Left hindlimb (tissue), 1 donor: Measurements from ENCODE around the gene TAS2R1.
A peak's percentile ranks its signal among the peaks of the same experiment; 100 is the strongest.
"Not testable (repeated sequence)": the region's sequence is repeated elsewhere in the genome, so short reads cannot be mapped to it uniquely, and the experiment has no call there.

Experiments used
- DNase-seq: peaks from one replicate; pipeline ENCODE4 v3.0.0-alpha.2; 2018

TAS2R1 gene

DNA sequence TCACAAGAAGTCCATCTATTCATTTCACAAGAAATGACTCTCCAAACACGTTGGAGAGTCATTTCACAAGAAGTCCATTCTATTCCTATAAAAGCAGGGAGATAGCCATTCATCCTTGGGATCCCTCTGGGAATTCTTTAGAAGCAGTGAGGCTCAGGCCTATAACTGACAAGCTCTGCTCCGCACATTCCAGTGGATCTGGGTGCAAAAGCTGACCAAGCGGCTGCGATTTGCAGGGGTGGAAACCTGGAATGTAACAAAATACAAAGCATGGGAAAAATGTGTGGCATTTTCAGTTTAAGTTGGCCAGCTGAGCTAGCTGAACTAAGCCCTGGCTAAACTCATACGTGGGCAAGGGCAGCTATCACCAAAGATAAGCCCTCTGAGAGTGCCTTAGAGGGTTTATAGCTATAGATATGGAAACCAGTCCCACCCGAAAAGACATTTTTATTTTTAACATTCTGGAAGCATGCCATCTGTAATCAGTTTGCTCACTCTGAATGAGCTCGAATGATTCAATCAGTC, 8.7 kb downstream of the TAS2R1 start:
- no peak for DNase-seq

DNA sequence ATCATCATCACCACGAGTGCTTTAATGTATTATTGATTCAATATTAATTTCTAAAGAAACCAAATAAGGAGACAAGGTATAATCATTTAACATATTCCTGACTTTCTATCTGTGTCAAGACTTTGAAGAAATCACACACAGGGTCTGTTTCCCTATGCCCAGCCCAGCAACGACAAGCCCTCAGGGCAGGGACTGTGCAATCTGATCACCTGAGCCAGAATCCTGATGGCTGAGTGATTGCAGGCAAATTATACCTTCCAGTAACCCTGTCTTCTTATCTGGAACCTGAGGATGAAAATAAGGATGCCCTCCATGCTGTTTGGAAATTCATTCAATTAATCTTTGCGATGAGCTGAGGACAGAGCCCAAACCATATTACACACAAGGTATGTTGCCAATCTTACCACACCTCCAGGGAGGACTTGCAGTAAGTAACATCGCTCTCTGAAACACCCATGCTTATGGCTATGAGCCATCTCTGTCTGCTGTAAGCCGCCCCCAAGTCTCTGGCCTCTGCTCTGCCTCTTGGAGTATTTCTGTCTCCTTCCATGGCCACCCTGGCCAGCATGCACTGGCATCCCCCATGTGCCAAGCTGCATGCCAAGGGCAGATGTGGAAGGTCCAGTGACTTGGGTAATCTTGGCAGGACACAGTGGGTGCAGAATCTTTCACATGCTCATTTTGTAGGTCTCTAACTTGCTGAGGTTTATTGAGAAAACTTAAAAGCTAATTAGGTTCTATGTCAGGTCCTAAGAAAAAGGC, 10.6 kb downstream of the TAS2R1 start:
- no peak for DNase-seq

DNA sequence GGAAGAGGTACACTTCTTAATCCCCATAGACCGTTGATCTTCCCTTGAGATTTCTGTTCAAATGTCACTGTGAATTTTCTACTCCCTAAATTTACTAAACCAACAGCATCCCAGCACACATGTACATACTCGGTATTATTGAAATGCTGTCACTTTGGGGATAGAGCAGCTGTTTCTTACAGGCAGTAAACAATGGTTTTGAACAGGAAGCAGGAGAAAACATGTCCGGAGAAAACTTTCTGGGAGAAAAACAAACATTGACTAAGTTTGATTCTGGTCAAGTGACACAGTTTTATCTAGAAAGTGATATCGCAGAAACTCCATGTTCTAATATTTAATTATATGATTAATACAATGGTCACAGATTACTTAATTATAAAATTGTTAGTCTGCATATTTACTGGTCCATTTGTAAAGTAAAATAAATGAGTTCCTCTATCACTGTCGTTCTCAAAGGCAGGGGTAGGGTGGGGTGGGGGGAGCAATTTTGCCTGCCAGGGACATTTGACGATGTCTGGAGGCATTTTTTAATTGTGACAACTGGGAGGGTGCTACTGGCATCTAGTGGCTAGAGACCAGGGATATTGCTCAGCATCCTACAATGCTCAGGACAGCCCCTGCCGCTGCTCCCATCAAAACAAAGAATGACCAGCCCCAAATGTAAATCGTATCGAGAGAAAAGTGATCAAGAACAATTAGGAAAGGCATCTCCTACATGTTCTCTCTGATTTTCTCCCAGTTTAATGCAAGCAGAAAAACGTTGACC, 12.2 kb downstream of the TAS2R1 start:
- no peak for DNase-seq

DNA sequence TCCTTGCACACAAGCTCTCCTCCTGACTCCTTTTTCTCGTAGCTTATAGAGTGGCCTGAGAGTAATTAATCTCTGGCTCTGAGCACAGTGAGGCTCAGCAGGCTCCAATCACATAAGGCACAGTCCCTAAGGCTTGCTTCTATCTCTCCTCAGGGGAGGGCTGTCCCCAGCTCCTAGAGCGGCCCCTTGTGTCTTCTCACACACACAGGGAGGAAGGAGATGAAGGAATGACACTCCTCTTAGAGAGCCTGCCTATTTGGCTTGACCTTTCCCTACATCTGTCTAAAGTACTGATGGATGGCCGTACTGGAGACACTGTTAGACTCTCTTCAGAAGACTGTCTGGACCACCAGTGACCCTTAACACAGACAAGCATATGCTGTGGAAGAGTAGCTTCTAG, 12.9 kb downstream of the TAS2R1 start:
- DNase-seq, result no peak

DNA sequence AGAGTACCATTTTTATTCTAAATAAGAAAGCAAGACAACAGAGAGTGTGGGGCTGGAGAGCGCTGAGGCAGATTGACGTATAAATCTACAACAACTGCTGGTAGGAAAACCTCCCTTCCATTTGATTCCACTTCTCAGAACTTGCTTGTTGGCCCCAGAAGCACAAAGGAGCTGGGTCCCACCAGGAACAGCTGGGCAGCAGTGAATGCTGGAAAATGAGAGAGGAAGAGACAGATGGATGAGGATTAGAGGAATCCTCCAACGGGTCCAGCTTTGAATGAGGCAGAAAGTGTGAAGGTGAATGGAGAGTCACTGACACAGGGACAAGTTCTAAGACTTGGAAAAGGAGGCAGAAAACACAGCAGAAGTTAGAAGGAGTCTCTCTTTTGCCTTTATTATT, 14.8 kb downstream of the TAS2R1 start:
- no peak for DNase-seq

DNA sequence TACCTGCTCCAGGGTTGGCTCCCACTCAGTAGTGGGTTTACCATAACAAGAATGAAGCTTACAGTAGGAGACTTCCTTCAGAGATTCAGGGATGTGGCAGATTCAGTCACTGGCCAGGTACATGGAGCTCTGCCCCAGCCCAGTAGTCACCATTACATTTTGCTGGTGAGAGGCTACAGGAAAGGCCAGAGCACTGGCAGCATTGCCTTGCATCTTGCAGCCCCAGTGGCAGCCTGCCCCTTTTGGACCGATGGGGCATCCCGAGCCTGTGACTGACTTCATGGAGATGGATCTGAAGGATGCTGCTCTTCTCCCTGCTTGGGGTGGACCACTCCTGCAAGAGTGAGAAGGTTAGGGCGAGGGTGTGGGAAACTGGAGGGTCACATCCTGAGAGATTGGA, 16.8 kb downstream of the TAS2R1 start:
- DNase-seq, result no peak

DNA sequence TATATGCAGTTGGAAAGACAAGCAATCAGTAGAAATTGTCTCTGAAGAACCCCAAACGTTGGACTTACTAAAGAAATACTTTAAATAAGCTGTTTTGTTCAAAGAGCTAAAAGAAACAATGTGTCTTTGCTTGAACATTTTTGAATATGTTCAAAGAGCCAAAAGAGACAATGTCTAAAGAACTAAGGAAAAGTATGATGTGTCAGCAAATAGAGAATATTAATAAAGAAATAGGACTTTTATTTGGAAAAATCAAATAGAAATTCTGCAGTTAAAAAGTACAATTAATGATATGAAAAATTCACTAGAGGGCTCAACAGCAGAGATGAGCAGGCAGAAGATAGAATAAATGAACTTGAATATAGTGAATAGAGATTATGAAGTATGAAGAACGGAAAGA, 19.2 kb downstream of the TAS2R1 start:
- DNase-seq, result no peak

DNA sequence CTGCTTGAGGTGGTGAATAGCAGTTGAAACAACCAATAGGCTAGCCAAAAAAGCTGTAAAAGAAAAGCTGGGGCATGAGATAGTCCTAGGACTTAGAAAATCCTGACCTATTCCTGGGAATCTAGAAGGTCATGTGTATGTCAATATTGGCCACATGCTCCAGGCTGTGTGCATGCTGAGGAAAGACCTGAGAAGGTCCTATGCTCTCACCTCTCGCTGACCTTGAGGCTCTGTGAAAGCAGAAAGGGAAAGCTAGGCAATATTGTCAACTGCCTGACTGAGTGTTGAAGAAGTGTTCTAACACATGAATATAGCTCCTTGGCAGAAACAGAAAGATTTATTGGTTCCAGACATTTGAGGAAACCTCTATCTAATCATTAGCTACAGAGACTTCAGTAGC, 19.8 kb downstream of the TAS2R1 start:
- no peak for DNase-seq

DNA sequence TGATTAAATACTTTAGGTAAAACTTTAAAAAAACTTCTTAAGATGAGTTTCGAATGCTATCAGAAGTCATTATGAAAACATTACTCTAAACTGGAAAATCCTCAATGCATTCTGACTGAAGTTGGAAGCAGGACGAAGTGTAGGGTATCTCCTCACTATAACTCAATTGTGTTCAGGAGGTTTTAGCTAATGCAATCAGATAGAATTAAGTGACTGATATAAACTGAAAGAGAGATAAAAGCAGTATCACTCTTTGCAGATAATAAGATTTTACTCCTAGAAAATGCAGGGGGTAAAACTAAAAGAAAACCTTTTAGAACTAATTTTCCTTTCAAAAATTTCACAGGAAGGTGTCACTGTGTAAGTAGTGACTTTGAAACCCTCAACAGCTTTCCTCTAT, 22.1 kb downstream of the TAS2R1 start:
- no peak for DNase-seq

DNA sequence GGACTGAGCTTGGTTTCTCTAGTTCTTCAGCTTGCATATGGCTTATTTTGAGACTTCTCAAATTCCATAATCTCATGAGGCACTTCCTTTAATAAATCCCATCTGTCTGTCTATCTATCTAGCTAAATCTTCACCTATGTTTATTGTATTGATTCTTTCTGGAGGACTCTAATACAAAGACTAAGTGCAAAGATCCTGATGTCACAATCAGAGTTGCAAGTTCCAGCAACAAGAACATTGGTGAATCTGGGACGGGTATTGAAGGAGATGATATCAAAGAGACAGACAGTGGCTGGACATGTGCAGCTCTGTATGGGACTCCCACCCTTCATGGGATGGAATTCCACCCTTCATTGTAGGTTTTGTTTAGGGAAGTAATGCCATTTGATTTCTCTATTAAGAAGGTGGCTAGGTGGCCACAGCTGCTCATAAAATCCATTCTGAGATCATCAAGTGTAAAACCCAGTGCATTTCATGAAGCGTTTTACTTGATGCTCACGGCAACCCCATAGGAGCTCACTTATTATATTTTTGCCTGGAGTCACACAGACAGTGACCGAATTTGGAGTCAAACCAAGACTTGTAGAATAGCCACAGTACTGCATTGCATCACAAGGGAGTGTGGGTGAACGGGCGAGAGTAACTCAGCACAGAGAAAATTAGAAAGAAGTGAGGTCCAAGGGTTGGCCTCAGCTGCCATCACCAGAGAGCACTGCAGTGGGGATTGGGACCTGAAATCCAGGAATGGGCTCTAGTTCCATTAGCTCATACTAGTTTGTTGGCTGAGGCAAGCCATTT, 24.9 kb downstream of the TAS2R1 start:
- no peak for DNase-seq

DNA sequence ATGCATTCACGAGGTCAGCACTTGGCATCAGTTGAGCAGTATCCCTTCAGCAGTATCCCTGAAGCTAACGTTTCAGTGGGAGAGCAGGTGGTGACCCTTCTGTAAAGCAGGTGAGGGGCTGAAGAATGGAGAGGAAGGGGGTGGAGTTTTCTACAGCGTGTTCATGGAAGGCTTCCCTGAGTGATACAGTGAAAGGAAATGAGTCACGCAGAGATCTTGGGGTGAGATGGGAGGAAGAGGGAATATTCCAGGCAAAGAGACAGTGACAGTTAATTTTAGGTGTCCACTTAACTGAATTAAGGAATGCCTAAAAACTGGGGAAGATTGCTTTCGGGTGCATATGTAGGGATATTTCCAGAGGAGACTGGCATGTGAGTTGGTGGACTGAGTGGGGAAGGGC, 25.7 kb downstream of the TAS2R1 start:
- no peak for DNase-seq

DNA sequence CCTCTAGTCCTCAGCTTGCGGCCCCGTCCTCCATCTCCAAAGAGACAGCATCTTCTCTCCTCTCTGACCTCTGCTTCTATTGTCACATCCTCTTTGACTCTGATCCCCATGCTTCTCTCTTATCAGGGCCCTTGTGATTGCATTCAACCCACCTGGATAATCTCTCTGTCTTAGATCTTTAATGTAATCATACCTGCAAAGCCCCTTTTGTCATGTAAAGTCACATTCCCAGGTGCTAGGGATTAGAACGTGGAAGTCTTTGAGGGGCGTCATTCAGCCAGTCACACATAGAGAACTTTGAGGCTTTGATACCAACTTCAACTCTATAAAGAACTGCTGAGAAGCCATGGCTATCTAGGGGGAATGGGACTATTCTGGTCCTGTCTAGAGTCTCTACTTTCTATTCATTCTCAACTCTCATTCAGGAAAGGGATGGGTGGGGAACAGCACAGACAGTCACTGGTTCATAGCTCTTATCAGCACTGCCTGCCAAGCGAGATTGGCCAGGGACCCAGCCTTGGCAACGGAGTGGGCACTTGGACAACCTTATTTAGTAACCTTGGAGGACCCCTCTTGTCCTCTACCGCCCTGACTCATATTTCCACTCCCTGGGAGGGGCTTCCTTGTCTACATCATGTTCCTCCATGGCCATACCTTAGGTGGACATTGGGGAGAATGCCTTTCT, 29.0 kb downstream of the TAS2R1 start:
- DNase-seq, result no peak

DNA sequence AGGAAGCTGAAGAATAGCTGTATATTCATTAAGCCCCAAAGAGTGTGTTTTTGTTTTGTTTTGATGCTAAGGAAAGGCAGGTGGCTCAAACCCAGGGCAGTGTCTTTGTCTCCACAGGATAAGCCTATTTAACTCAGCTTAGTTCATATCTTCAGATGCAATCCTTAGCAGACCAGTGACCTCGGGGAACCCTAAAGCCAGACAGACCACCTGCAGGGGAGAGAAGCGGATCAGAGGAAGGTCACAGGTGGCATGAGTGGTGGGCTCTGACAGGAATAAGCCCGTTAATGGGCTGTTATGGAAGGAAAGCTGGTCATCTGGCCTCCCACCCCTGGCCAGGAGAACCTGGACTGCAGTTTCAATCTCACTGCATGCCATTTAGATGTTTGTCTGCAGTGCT, 30.8 kb downstream of the TAS2R1 start:
- DNase-seq, result no peak

DNA sequence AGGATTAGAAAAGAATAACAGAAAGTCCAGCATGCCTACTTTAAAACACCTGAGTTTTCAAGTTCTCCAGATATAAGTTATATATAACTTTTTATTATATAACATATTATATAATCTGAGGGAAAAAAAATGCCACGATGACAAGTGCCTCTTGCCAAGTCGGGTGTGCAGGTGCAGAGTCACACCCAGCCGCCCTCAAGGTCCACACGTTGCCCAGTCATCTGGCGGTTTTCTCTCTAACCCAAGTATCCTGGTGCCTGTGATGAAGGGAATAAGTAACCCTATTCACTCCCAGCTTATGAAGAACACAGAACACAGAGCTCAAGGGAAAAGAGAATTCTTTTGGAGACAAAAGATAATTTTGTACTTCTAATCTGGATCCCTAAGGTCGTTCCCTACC, 31.8 kb downstream of the TAS2R1 start:
- DNase-seq, result not testable (repeated sequence)

DNA sequence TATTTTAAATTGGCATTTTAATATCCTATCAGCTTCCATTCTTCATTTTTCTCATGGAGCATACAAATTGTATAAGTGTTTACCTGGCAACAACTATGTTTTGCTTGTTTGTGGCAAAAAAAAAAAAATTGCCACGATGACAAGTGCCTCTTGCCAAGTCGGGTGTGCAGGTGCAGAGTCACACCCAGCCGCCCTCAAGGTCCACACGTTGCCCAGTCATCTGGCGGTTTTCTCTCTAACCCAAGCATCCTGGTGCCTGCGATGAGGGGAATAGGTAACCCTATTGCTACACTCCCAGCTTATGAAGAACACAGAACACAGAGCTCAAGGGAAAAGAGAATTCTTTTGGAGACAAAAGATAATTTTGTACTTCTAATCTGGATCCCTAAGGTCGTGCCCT, 32.8 kb downstream of the TAS2R1 start:
- not testable (repeated sequence) for DNase-seq

DNA sequence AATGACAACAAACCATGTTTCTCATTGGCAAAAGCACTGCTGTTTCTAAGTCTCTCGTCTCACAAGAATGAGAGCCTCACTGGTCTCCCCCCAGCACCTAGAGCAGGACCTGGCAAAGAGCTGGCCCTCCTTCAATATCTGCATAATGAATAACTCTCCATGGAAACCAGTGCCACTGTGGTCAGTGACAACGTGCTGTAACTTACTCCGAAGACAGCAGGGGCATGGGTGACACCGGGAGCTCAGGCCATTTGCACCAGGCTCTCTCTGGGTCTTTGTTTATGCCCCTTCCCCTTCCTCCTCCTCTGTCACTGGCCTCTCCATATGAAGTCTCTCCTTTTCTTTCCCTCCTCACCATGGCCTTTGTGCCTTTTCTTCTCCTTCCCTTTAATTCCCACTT, 33.3 kb downstream of the TAS2R1 start:
- no peak for DNase-seq

DNA sequence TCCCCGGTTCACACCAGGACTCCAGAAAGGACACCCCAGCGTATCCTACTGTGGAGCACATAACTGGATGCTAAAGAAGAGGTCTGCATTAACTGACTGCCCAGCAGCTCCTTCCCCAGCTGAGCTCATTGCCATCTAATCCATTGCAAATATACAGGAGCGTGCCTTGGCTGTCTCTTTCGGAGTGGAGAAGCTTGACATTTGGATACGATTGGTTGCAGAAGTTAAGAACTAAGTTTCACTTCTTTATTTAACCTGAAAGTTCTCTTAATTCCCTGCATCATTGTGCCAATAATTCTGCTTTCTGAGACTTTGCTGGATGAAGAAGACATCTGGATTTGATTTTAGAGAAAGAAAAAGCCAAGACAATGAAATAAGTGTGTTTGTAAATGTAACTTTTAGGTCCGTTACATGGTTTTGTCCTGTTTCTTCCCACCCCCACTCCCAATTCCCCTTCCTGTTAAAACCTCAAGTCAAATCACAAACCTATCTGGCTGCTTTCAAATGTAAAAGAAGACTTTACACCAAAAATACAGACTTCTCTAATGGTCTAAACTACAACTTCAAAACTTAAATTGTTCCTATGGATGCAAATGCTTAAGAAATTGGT, 33.9 kb downstream of the TAS2R1 start:
- DNase-seq, result peak; percentile 56

DNA sequence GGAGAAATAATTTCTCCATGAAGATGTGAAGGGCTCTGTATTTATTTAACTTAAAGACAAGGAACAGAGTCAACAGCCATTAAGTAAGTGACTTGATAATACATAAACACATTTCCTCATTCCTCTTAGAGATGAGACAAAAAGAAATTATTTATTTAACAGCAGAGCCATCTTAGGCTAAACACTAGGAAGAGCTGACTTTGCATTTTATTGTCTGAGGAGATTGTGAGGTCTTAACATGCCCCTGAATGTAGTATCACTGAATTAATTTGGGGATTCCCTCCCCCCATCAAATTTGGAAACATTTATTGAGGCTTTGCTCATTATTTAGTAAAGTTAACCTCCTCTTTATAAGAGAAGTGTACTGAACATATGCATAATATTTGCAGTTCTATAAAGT, 35.2 kb downstream of the TAS2R1 start:
- no peak for DNase-seq

DNA sequence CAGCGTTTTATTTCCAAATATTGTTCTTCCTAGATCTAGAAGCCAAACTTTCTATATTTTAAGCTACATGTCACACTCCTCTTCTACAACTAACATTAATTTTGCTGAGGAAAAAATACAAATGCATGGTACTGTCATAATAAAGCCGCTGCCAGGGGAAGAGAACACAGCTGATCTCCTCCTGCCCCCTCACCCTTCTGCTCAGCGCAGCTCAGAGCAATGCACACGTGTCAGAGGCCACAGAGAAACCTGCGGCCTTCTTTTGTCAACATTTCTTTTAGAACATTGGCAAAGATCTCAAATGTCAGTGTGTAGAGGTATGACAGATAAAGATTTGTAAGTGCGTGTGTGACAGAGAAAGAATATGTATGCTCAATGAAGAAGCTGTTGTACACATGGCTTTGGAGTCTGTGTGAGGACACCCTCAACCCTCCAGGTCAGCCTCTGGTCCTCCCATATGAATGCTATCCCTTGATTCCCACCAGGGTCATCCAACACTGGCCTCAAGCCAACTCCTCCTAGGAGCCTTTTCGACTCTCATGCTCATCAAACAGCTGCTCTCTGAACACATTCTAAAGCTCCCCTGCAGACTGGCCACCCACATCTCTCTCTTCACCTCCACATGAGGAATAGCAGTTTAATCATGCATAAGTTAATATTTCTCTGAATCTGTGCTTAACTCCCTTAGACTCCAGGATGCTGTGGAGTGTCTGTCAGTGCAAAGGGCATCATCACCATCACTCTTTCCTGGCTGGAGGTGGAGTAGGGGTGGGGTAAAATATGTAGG, 40.9 kb downstream of the TAS2R1 start:
- DNase-seq, result no peak

DNA sequence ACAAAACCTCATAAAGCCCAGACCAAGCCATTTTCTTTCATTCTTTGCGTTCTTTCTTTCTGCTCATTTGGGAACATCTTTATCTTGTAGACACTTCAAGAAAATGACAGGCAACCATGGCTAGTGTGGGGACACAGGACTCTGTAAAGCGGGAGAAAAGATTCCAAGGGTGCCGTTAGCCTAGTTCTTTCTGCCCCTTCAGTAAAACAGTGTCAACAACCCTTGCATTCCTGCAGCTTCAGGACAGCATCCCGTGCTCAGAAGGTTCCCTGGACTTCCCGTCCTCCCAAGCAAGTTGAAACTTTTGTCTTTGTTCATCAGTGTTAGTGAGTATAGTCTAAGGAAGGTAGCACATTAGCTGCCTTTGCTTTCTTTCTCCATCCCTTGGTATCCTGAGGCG, 41.9 kb downstream of the TAS2R1 start:
- DNase-seq, result no peak

DNA sequence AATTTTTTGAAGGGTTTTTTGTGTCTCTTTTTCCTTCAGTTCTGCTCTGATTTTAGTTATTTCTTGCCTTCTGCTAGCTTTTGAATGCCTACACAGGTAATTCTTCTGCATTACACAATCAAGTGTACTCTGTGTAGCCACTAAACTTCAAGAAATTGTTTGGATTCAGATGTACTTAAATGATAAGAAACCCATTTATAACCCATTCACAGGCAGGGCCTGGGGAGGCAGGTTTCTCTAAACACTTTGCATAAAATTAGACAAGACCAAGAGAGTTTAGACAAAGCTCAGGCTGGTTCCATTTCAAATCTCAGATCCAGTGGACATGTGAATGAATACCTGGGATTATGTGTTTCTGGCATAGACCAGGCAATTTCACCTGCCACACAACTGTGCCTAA, 43.0 kb downstream of the TAS2R1 start:
- DNase-seq, result no peak

DNA sequence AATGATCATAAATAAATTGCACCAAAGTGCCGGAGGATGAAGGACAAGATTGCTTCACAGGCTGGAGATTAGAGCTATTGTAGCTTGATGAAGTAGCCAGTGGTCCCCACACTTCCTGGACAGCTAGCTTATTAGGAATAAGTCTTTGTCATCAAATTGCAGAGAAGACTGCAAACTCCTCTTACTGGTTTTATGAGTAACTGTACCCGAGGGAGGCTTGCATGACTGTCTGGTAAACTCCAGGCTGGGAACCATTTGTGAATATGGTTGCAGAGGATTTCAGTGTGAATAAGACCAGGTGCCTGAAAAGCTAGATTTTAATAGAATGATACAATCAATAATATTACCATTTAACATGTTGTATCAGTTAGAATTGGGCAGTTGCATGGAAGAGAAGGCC, 47.7 kb downstream of the TAS2R1 start:
- DNase-seq, result no peak
